DLD1 (cell line): ENCODE data around the gene PILRB.
"Not testable (repeated sequence)": the region's sequence is repeated elsewhere in the genome, so short reads cannot be mapped to it uniquely, and the experiment has no call there.

Source experiments
- in situ Hi-C: cut with HindIII; loops from 2 replicates; pipeline ENCODE4 v1.10.0; 2017; ENCODE audit warnings: low sequenced_read_pairs

The PILRB gene

GRCh38 chr7:100353685-100354330 lies 4.1 kb upstream of the PILRB start:
- in situ Hi-C loops = no loop called here

GRCh38 chr7:100356416-100357068 lies 1.4 kb upstream of the PILRB start:
- in situ Hi-C loops = no loop called here

DNA sequence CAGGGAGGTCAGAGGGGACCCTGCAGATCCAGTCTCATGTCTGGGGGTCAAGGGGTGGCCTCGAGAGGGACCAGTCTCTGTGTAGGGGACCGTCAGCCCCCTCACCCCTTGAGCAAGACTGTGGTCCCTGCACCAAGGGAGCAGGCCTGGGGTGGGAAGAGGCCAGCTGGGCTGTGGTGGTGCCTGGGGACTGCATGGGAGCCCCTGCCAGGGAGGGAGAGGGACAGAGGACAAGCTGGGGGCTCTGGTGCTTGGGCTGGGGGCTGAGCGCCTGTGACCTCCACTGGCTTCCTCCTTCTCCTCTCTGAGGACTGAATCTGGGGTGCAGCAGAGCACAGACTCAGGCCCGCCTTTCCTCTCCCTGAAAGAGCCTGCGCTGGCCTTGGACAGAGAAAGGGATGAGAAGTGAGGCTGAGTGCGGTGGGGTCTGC lies 771 bp upstream of the PILRB start:
- in situ Hi-C loops = no loop called here

DNA sequence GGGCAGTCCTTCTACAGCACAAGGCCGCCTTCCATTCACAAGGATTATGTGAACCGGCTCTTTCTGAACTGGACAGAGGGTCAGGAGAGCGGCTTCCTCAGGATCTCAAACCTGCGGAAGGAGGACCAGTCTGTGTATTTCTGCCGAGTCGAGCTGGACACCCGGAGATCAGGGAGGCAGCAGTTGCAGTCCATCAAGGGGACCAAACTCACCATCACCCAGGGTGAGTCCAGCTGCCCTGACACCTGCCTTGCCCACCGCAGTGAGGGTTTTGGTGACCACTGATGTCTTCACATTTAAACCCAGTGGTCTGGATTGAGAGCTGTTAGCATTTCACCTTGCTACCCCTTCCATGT lies 918 bp downstream of the PILRB start:
- in situ Hi-C loops = no loop called here

DNA sequence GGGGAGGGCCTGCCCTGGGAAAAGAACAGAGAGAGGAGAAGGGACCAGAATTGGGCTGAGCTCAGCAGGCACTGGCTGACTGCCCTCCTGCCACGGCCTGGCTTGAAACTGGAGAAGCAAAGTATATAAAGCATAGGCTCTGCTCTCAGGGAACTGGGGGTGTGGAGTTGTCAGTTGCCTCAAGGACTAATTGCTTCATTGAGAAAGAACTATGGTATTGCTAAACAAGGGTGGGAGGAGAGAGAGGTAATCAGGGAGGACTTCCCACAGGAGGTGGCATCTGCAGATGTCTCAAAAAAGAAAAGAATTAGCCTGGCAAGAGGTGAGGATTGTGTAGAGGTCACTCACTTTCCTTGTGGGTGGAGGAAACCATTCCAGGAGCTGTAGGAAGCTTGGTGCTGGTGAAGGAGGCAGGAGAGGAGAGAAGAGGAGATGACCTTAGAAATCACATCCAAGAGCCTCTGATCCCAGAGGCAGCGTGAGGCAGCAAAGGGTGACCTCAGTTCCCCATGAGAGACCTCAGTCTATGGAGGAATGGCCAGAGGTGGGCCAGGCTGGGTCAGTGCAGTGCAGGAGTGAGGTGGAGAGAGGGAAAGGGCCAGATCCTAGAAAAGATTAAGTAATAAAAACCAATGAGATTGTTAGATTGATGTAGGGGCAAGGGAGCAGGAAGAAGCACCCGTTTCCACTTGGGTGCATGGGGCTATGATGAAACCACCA lies 2.4 kb downstream of the PILRB start:
- in situ Hi-C loops = no loop called here

- in situ Hi-C loops = no loop called here
Measured at GRCh38 chr7:100363098-100363497, 5.2 kb downstream of the PILRB start.

- in situ Hi-C loops = not testable (repeated sequence)
Measured at GRCh38 chr7:100363797-100364196, 5.9 kb downstream of the PILRB start.

- in situ Hi-C loops = no loop called here
Measured at GRCh38 chr7:100364480-100364879, 6.6 kb downstream of the PILRB start.

GRCh38 chr7:100365998-100366367 lies 8.1 kb downstream of the PILRB start:
- in situ Hi-C loops = not testable (repeated sequence)

GRCh38 chr7:100366411-100367250 lies 8.7 kb downstream of the PILRB start:
- in situ Hi-C loops = no loop called here

- in situ Hi-C loops = no loop called here
Measured at GRCh38 chr7:100367251-100367620, 9.3 kb downstream of the PILRB start.

DNA sequence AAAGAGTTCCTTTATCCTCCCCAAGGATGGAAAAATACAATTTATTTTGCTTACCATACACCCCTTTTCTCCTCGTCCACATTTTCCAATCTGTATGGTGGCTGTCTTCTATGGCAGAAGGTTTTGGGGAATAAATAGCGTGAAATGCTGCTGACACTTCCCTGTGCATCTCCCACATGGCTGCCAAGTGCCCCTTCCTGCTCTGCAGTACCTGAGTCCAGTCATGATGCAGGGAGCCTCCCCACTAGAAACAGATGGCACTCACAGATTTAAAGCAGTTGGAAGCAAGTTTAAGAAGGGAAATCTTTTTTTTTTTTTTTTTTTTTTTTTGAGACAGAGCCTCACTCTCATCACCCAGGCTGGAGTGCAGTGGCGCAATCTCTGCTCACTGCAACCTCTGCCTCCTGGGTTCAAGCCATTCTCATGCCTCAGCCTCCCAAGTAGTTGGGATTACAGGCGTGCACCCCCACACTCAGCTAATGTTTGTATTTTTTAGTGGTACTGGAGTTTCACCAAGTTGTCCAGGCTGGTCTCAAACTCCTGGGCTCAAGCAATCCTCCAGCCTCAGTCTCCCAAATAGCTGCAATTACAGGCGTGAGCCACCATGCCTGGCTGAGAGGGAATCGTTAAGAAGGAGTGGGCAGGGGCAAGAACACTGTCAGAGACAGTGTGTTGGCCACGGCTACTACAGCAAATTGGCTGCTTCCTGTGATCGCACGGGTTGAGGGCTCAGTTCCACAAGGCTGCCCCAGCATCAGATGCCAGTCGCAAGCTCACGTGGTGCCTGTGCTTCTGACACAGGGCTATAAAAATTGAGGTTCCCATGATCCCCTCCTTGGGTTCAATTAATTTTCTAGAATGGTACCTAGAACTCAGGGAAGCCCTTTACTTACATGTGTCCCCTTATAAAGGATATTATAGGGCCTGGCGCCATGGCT lies 10.0 kb downstream of the PILRB start:
- in situ Hi-C loops = no loop called here

DNA sequence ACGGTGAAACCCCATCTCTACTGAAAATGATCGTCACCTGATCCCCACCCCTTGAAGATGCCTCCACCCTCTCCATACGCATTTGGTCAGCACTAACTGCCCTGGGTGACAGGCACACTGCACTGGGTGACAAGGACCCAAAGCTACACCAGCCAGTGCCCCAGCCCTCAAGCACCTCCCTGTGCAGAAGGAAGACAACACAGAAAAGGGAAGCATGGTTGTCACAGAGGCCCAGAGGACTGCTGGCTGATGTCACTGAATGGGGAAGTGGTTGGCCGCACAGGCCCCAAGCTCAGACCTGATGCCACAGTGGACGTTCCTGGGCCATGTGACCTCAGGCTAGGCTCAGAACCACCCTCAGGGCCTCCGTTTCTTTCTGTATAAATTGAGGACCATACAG lies 11.2 kb downstream of the PILRB start:
- in situ Hi-C loops = no loop called here

DNA sequence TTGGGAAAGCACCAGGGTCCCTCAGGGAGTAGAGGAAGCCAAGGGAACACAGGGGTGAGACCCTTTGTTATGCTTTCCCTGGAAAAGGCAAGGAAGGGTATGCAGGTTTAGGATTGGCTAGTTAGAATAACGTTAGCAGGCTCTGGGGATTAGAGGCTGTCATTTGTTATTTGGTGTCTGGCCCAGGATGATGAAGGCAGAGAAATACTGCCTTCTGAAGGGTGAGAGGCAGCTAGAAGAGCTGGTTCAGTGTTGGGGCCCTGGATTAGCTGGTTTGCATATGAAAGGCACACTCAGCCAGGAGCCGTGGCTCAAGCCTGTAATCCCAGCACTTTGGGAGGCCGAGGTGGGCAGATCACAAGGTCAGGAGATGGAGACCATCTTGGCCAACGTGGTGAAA lies 12.4 kb downstream of the PILRB start:
- in situ Hi-C loops = no loop called here

DNA sequence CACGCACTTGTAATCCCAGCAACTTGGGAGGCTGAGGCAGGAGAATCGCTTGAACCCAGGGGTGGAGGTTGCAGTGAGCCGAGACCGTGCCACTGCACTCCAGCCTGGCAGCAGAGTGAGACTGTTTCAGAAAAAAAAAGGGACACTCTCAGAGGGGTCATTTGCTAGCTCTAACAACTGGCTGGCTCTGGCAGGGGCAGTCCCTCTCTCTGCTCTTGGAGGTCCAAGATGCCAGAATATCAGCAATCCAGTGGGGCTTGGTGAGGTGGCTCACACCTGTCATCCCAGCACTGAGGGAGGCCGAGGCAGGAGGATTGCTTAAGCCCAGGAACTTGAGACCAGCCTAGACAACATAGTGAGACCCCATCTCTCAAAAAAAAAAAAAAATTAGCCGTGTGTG lies 12.8 kb downstream of the PILRB start:
- in situ Hi-C loops = no loop called here

- in situ Hi-C loops = no loop called here
Measured at GRCh38 chr7:100371561-100372171, 13.7 kb downstream of the PILRB start.

DNA sequence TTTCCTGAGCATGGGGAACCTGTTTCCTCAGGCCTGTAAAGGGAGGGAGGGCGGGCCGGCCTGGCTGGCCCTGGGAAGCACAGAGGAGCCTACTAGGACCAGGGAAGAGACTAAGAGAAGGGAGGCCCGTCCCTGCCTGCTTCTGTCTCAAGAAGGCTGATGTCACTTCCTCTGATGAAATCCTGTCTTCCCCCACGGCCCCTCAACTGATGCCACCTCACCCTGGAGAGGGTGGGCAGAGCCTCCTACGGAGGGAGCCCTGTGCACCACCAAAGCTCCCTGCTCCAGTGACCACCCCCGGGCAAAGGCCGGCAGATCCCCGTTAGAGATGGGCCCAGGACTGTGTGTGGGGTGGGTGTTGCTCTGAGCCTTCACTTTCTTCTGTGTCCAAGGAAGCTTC lies 14.3 kb downstream of the PILRB start:
- in situ Hi-C loops = no loop called here

DNA sequence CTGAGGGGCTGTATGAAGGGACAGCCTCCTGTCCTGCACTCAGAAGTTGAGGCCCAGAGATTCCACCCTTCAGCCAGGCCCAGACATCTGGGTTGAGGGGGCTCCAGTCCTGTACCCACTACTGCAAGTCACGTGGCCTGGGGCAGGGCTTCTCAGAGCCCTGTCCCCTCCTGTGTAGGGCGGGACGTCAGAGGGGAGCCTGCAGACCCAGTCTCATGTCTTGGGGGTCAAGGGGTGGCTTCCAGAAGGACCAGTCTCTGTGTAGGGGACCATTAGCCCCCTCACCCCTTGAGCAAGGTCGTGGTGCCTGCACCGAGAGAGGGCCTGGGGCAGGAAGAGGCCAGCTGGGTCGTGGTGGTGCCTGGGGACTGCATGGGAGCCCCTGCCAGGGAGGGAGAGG lies 14.8 kb downstream of the PILRB start:
- in situ Hi-C loops = no loop called here

GRCh38 chr7:100373261-100373831 lies 15.4 kb downstream of the PILRB start, which contains the start of gene PILRA:
TSS of gene PILRA (plus strand) at chr7:100373487. CDS start at chr7:100373657, 170 bp downstream.
- in situ Hi-C loops = no loop called here
